IMR-90 (cell line): ENCODE data around the gene RHOD. TPM values are rescaled to one million over a fixed set of nuclear protein-coding genes. Genes with fewer than 3 reads are reported as not detected.

Experiments used
- ATAC-seq: fragments of 200-7000 bp; cut with Tn5 transposase; 2 replicates; pipeline ENCODE4 v1.9.1; 2020; ENCODE audit warnings: low read depth, mild to moderate bottlenecking, moderate library complexity
- BruUV-seq: library from RNA; stranded (reverse); fragments of 400-500 nt; replicated peaks from 2 replicates; lab custom pipeline; 2021; lab: Mats Ljungman, UMichigan
- CTCF ChIA-PET: fragments of 300-600 bp; formaldehyde crosslinking; extraction: SDS; loops from one replicate; lab custom pipeline; 2021; ENCODE audit warnings: antibody characterized with exemption; lab: Yijun Ruan, JAX
- POLR2A ChIA-PET: fragments of 300-600 bp; sonication (Branson Sonifier 250); formaldehyde crosslinking; loops from one replicate; lab custom pipeline; 2022; ENCODE audit warnings: antibody characterized with exemption; ENCODE audit not compliant: unreplicated experiment; lab: Charles Lee
- DNase-seq: peaks from one replicate; pipeline ENCODE4 v3.0.0; 2013
- H2AFZ ChIP-seq: replicated peaks from 2 replicates; pipeline ENCODE3; 2013; ENCODE audit warnings: low read length, mild to moderate bottlenecking; ENCODE audit not compliant: poor library complexity
- H2AK5ac ChIP-seq: 2 replicates; pipeline ENCODE4 v1.6.1; 2013; ENCODE audit warnings: low read depth, low read length, inconsistent platforms
- H2AK9ac ChIP-seq: replicated peaks from 2 replicates; pipeline ENCODE3; 2013; ENCODE audit warnings: mild to moderate bottlenecking, low read depth, low read length, moderate library complexity; ENCODE audit not compliant: poor library complexity
- H2BK120ac ChIP-seq: 2 replicates; pipeline ENCODE4 v1.6.1; 2013; ENCODE audit warnings: low read depth, low read length, inconsistent platforms
- H2BK15ac ChIP-seq: 3 replicates; pipeline ENCODE4 v1.6.1; 2013; ENCODE audit warnings: low read depth, low read length, inconsistent platforms
- H2BK20ac ChIP-seq: 2 replicates; pipeline ENCODE4 v1.6.1; 2013; ENCODE audit warnings: low read depth, mild to moderate bottlenecking, inconsistent platforms, low read length, moderate library complexity
- H2BK5ac ChIP-seq: 2 replicates; pipeline ENCODE4 v1.6.1; 2013; ENCODE audit warnings: mild to moderate bottlenecking, low read depth, low read length, inconsistent platforms; ENCODE audit not compliant: poor library complexity, severe bottlenecking
- H3K14ac ChIP-seq: replicated peaks from 2 replicates; pipeline ENCODE4 v1.6.1; 2013; ENCODE audit warnings: low read depth, low read length, inconsistent platforms
- H3K18ac ChIP-seq: 2 replicates; pipeline ENCODE4 v1.6.1; 2013; ENCODE audit warnings: low read depth, low read length, control low read depth
- H3K23ac ChIP-seq: 2 replicates; pipeline ENCODE4 v1.6.1; 2013; ENCODE audit warnings: low read depth, low read length, inconsistent platforms
- H3K27ac ChIP-seq: 2 replicates; pipeline ENCODE4 v1.5.1; 2013; ENCODE audit warnings: mild to moderate bottlenecking, control low read depth, low read length; ENCODE audit not compliant: insufficient read depth
- H3K27me3 ChIP-seq: 2 replicates; pipeline ENCODE4 v1.6.1; 2013; ENCODE audit warnings: low read length; ENCODE audit not compliant: control insufficient read depth, insufficient read depth
- H3K36me3 ChIP-seq: 2 replicates; pipeline ENCODE4 v1.6.1; 2013; ENCODE audit warnings: low read length, mixed read lengths; ENCODE audit not compliant: control insufficient read depth, insufficient read depth
- H3K4ac ChIP-seq: 2 replicates; pipeline ENCODE4 v1.6.1; 2013; ENCODE audit warnings: low read depth, low read length, inconsistent platforms
- H3K4me1 ChIP-seq: 2 replicates; pipeline ENCODE4 v1.6.1; 2013; ENCODE audit warnings: low read length, mixed read lengths; ENCODE audit not compliant: control insufficient read depth, insufficient read depth
- H3K4me2 ChIP-seq: 2 replicates; pipeline ENCODE4 v1.6.1; 2013; ENCODE audit warnings: low read depth, mild to moderate bottlenecking, control low read depth, low read length, moderate library complexity
- H3K4me3 ChIP-seq: 2 replicates; pipeline ENCODE4 v1.5.1; 2013; ENCODE audit warnings: low read depth, mild to moderate bottlenecking, control low read depth, low read length, moderate library complexity; ENCODE audit not compliant: insufficient read depth
- H3K56ac ChIP-seq: 2 replicates; pipeline ENCODE4 v1.6.1; 2013; ENCODE audit warnings: low read length, inconsistent platforms; ENCODE audit not compliant: insufficient read depth; ENCODE audit errors: extremely low read depth
- H3K79me1 ChIP-seq, 2 experiments: 2 replicates each; pipeline ENCODE4 v1.6.1; 2013; ENCODE audit warnings: low read length in 2 of 2, inconsistent platforms in 1 of 2, low read depth in 1 of 2
- H3K9ac ChIP-seq: 2 replicates; pipeline ENCODE4 v1.6.1; 2013; ENCODE audit warnings: low read depth, low read length, control low read depth
- H3K9me1 ChIP-seq: 2 replicates; pipeline ENCODE4 v1.6.1; 2013; ENCODE audit warnings: low read length, inconsistent platforms; ENCODE audit not compliant: insufficient read depth
- H3K9me3 ChIP-seq: 2 replicates; pipeline ENCODE4 v1.6.1; 2013; ENCODE audit warnings: low read length; ENCODE audit not compliant: control insufficient read depth, insufficient read depth
- H4K20me1 ChIP-seq: 2 replicates; pipeline ENCODE4 v1.6.1; 2013; ENCODE audit warnings: low read length, inconsistent platforms; ENCODE audit not compliant: insufficient read depth
- H4K5ac ChIP-seq: 2 replicates; pipeline ENCODE4 v1.6.1; 2013; ENCODE audit warnings: mild to moderate bottlenecking, low read depth, low read length, control low read depth
- H4K8ac ChIP-seq, 2 experiments: 2 replicates each; pipeline ENCODE4 v1.6.1; 2013; ENCODE audit warnings: low read depth in 2 of 2, low read length in 2 of 2, control low read depth in 1 of 2, inconsistent platforms in 1 of 2
- H4K91ac ChIP-seq: 2 replicates; pipeline ENCODE4 v1.6.1; 2013; ENCODE audit warnings: low read depth, low read length, inconsistent platforms; ENCODE audit not compliant: insufficient read depth
- BHLHE40 ChIP-seq: fragments of 150-350 bp; IDR thresholded peaks from 2 replicates; pipeline ENCODE4 v1.6.1; 2016; ENCODE audit warnings: mild to moderate bottlenecking, low read depth, low read length
- CEBPB ChIP-seq: IDR thresholded peaks from 2 replicates; pipeline ENCODE4 v1.6.1; 2012; ENCODE audit warnings: low read depth, low read length, improper control_type of control experiment
- CHD1 ChIP-seq: IDR thresholded peaks from 2 replicates; pipeline ENCODE4 v1.6.1; 2012; ENCODE audit warnings: low read depth, low read length, improper control_type of control experiment
- CTCF ChIP-seq: conservative IDR thresholded peaks from 2 replicates; pipeline ENCODE4 v1.5.1; 2012; ENCODE audit warnings: mild to moderate bottlenecking, low read depth, low read length, improper control_type of control experiment
- ELK1 ChIP-seq: fragments of 150-350 bp; IDR thresholded peaks from 2 replicates; pipeline ENCODE4 v1.6.1; 2016; ENCODE audit warnings: low read depth, mild to moderate bottlenecking, low read length, moderate library complexity, borderline replicate concordance
- FOS ChIP-seq: fragments of 150-350 bp; IDR thresholded peaks from 2 replicates; pipeline ENCODE4 v1.6.1; 2016; ENCODE audit warnings: low read depth, low read length
- MAFK ChIP-seq: IDR thresholded peaks from 2 replicates; pipeline ENCODE4 v1.6.1; 2012; ENCODE audit warnings: low read depth, low read length, improper control_type of control experiment
- MAZ ChIP-seq: IDR thresholded peaks from 2 replicates; pipeline ENCODE4 v1.6.1; 2012; ENCODE audit warnings: low read depth, mild to moderate bottlenecking, low read length, improper control_type of control experiment, moderate library complexity, borderline replicate concordance
- MXI1 ChIP-seq: IDR thresholded peaks from 2 replicates; pipeline ENCODE4 v1.6.1; 2012; ENCODE audit warnings: low read depth, mild to moderate bottlenecking, low read length, moderate library complexity, borderline replicate concordance
- NFE2L2 ChIP-seq: fragments of 150-350 bp; IDR thresholded peaks from 2 replicates; pipeline ENCODE4 v1.6.1; 2016; ENCODE audit warnings: low read depth, mild to moderate bottlenecking, low read length
- POLR2A ChIP-seq: IDR thresholded peaks from 2 replicates; pipeline ENCODE4 v1.6.1; 2012; ENCODE audit warnings: mild to moderate bottlenecking, low read depth, low read length
- RAD21 ChIP-seq: IDR thresholded peaks from 2 replicates; pipeline ENCODE4 v1.6.1; 2012; ENCODE audit warnings: low read length, improper control_type of control experiment
- RCOR1 ChIP-seq: IDR thresholded peaks from 2 replicates; pipeline ENCODE4 v1.6.1; 2012; ENCODE audit warnings: mild to moderate bottlenecking, low read length, improper control_type of control experiment; ENCODE audit not compliant: insufficient replicate concordance
- RFX5 ChIP-seq: IDR thresholded peaks from 2 replicates; pipeline ENCODE4 v1.8.0; 2012; ENCODE audit warnings: low read depth, mild to moderate bottlenecking, low read length, moderate library complexity
- SMC3 ChIP-seq: fragments of 150-350 bp; IDR thresholded peaks from 2 replicates; pipeline ENCODE4 v1.6.1; 2016; ENCODE audit warnings: low read depth, mild to moderate bottlenecking, antibody characterized with exemption, low read length, moderate library complexity
- USF2 ChIP-seq: fragments of 150-350 bp; IDR thresholded peaks from 2 replicates; pipeline ENCODE4 v1.6.1; 2017; ENCODE audit warnings: mild to moderate bottlenecking, antibody characterized with exemption, low read length, low read depth
- WGBS, 2 experiments: methylation state at CpG; one replicate each; pipeline versions ENCODE4 v1.1.5 to v1.1.7; 2013; ENCODE audit warnings: missing lambda C conversion rate in 2 of 2; ENCODE audit not compliant: insufficient read length in 1 of 2; ENCODE audit errors: extremely low coverage in 2 of 2; 5-methylcytosine and 5-hydroxymethylcytosine counted together
- dilution Hi-C: fragments of 300-500 bp; cut with HindIII; formaldehyde crosslinking; loops from one replicate; pipeline ENCODE4 v1.14.3; 2018; ENCODE audit warnings: low sequenced_read_pairs; ENCODE audit not compliant: unreplicated experiment
- in situ Hi-C: fragments of 300-500 bp; cut with MboI; formaldehyde crosslinking; loops from 3 replicates; pipeline ENCODE4 v1.14.3; 2019; ENCODE audit warnings: low sequenced_read_pairs, inconsistent platforms, mixed read lengths
- intact Hi-C: fragments of 100-400 bp; cut with micrococcal nuclease; formaldehyde crosslinking; loops from 2 replicates; pipeline ENCODE4 v1.10.0; 2022
- polyA plus RNA-seq, 3 experiments: library from polyadenylated mRNA; depleted of rRNA; stranded (reverse); fragments of >200 nt; gene quantifications; 2 replicates each; pipeline ENCODE4 v1.2.3, GENCODE V29; 2012; ENCODE audit warnings: low replicate concordance in 1 of 3
- total RNA-seq: library from RNA; depleted of rRNA; stranded (reverse); fragments of >200 nt; gene quantifications from 2 replicates; pipeline ENCODE4 v1.2.3, GENCODE V29; 2012

RHOD gene
- total and polyA plus RNA-seq, 2 of the 4 experiments (the other 2 are of a cell fraction): 4.7 to 10.9 TPM

- H3K79me1 ChIP-seq: peaks cover 0 to 19% of the 10 kb centered on the region in 2 experiments; a peak in 2 of 4 replicates
- no peak overlapping the region for H4K5ac ChIP-seq
- H3K9me3 ChIP-seq: no peaks in the 10 kb centered on the region
- ATAC-seq: no peak
- CTCF ChIA-PET: no interaction called here
- no peak overlapping the region for H2AFZ ChIP-seq
- dilution Hi-C loops: no loop called here
- in situ Hi-C loops: no loop called here
- peaks cover 9% of the 10 kb centered on the region for H3K36me3 ChIP-seq
- no peak overlapping the region for H2BK120ac ChIP-seq
- H3K27me3 ChIP-seq: no peaks in the 10 kb centered on the region
- H4K20me1 ChIP-seq: peaks cover 45% of the 10 kb centered on the region
- peak overlapping the region; percentile 71 for H3K4me2 ChIP-seq
- H2BK20ac ChIP-seq: no peak overlapping the region
- intact Hi-C loops: loop anchor here (2.0 kb wide), 2 partner anchors 58 to 118 kb away; no protein-coding TSS in a partner anchor
- peak overlapping the region; percentile 96 for H3K9ac ChIP-seq
- H4K91ac ChIP-seq: no peak overlapping the region
- no TSS peak for BruUV-seq
- H3K4ac ChIP-seq: no peak overlapping the region; the same call in 1 of the 2 replicates
- no peak overlapping the region for H2AK5ac ChIP-seq
- H3K4me3 ChIP-seq: peak overlapping the region; percentile 99
- no peak overlapping the region for H2AK9ac ChIP-seq
- H3K18ac ChIP-seq: no peak overlapping the region
- no peak for DNase-seq
- H3K56ac ChIP-seq: peak overlapping the region; percentile 97
- H3K4me1 ChIP-seq: peaks cover 8% of the 10 kb centered on the region
- peak overlapping the region; percentile 89 for H3K27ac ChIP-seq
- no peak for TF ChIP-seq MXI1
- TF ChIP-seq CEBPB: no peak
- no peak for TF ChIP-seq NFE2L2
- TF ChIP-seq MAFK: no peak
- TF ChIP-seq RAD21: no peak
- TF ChIP-seq FOS: no peak
- TF ChIP-seq MAZ: no peak
- no peak for TF ChIP-seq ELK1
- TF ChIP-seq CHD1: no peak
- no peak for TF ChIP-seq USF2
- TF ChIP-seq RCOR1: no peak
- no peak for TF ChIP-seq SMC3
- no peak for TF ChIP-seq POLR2A
- no peak for TF ChIP-seq BHLHE40
- no peak for TF ChIP-seq RFX5
- no peak for TF ChIP-seq CTCF
- no CpG with 5 or more reads among the region's 12 CpGs for WGBS, 2 experiments
- POLR2A ChIA-PET: no interaction called here
- H3K14ac ChIP-seq: peak overlapping the region; percentile 90; the same call in 1 of the 2 replicates
- H2BK5ac ChIP-seq: peak overlapping the region; percentile 72
- H4K8ac ChIP-seq: no peak overlapping the region
- peak overlapping the region; percentile 99 for H3K23ac ChIP-seq
- H2BK15ac ChIP-seq: no peak overlapping the region
- H3K9me1 ChIP-seq: no peaks in the 10 kb centered on the region; the same call in 1 of the 2 replicates
Observed at GRCh38 chr11:67120456-67120855, 63.8 kb downstream of the RHOD start.
